Measurements from ENCODE around the gene ZFAND3. TPM values are rescaled to one million over a fixed set of nuclear protein-coding genes. Genes with fewer than 3 reads are reported as not detected.

ZFAND3 gene
- 20.6 and 33.6 TPM in 2 replicates for total RNA-seq

GRCh38 chr6:37819177-37819801 lies at the start of gene ZFAND3:
Gene ZFAND3 (plus strand): TSS chr6:37819727. CDS start chr6:37819946, 219 bp downstream.

Other genes starting within 250 kb of the ZFAND3 start
- 4.4 and 8.6 TPM in 2 replicates for gene MDGA1, start 121.8 kb upstream of the ZFAND3 start, total RNA-seq

Data from bronchial smooth muscle cell (primary cell).